G401 (cell line): ENCODE results near the gene KNDC1. TPM values are rescaled to one million over a fixed set of nuclear protein-coding genes. Genes with fewer than 3 reads are reported as not detected.
"Not testable (repeated sequence)": the region's sequence is repeated elsewhere in the genome, so short reads cannot be mapped to it uniquely, and the experiment has no call there.

Source experiments
- DNase-seq: peaks from one replicate; pipeline ENCODE4 v3.0.0-alpha.2; 2015; ENCODE audit warnings: low spot score
- in situ Hi-C: cut with HindIII; loops from 2 replicates; pipeline ENCODE4 v1.10.0; 2016; ENCODE audit warnings: low sequenced_read_pairs, mixed read lengths
- total RNA-seq: library from RNA; depleted of rRNA; stranded (reverse); fragments of >200 nt; shearing (Covaris generic); gene quantifications from 2 replicates; pipeline ENCODE4 v1.2.3, GENCODE V29; 2014

KNDC1 gene
- total RNA-seq, 1 experiment from 2014 or later = 0.47 TPM

DNA sequence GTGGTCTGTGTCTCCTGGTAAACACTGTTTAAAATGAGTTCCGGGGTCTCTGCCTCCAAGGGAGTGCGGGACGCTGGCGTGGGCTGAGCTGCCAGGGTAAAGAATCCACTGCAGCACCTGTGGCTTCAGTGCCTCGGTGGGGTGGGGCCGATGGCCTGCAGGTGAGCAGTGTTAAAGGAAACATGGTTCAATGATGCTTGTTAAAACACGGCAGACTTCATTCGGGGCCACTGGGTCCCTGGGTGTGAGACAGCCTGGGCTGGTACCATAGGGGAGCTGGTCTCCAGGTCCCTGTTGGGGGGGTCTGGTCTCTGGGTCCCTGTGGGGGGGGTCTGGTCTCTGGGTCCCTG lies 24.9 kb upstream of the KNDC1 start:
- no peak for DNase-seq
- in situ Hi-C loops = no loop called here

DNA sequence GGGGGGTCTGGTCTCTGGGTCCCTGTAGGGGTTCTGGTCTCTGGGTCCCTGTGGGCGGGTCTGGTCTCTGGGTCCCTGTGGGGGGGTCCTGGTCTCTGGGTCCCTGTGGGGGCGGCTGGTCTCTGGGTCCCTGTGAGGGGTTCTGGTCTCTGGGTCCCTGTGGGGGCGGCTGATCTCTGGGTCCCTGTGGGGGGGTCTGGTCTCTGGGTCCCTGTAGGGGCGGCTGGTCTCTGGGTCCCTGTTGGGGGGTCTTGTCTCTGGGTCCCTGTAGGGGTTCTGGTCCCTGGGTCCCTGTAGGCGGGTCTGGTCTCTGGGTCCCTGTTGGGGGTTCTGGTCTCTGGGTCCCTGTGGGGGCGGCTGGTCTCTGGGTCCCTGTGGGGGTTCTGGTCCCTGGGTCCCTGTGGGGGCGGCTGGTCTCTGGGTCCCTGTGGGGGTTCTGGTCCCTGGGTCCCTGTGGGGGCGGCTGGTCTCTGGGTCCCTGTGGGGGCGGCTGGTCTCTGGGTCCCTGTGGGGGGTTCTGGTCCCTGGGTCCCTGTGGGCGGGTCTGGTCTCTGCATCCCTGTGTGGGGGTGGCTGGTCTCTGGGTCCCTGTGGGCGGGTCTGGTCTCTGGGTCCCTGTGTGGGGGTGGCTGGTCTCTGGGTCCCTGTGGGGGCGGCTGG lies 22.4 kb upstream of the KNDC1 start:
- in situ Hi-C loops, DNase-seq: not testable (repeated sequence)

DNA sequence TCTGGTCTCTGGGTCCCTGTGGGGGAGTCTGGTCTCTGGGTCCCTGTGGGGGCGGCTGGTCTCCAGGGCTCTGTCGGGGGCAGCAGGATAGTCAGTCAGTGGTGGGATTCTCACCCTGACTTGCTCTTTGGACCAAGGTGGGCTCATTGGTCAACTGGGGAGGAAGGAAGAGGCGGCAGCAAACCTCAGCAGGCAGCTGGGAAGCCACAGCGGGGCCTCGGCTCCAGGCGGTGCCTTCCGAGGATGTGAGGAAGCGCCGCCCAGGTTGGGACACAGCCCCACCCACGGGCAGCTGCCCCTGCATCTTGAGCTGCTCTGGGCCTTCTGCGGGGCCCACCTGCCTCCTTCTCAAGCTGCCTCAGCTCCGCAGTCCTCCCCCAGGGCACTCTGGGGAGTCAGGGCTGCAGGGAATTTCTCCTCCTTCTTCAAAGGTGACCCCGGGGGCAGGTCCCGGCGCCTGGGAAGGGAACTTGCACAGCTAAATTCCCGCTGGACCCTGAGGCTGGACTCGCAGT lies 20.4 kb upstream of the KNDC1 start:
- in situ Hi-C loops = no loop called here
- DNase-seq = no peak

DNA sequence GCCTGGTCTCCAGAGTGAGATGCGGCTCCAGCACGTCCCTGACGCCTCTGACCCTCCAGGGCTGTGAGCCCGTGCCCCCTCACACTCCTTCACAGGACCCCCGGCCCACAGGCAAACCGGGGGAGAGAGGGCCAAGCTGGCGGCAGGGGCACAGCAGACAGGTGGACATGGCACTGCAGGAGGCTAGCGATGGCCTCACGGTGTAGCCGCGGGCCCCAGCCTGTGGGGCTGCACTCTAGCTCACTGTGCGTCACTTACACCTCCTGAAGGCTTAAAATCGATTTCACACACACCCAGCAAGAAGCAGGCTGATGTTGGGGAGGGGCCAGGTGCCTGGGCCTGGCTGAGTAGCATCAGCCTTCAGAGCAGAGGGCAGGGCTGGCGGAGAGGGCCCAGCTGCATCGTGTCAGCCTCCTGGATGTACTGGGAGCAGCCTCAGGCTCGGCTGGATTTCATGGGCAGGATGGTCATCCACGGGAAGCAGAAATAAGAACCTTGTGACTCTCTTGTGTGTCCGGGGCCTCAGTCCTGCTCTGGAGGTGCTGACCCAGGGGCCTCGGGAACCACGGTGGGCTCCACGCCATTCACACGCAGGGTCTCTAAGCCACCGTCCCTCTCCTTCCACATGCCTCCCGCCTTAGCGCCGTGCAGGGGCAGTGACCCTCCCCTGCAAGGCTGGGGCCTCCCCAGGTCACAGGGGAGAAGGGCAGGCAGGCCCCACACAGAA lies 19.4 kb upstream of the KNDC1 start:
- no peak for DNase-seq
- in situ Hi-C loops = no loop called here

DNA sequence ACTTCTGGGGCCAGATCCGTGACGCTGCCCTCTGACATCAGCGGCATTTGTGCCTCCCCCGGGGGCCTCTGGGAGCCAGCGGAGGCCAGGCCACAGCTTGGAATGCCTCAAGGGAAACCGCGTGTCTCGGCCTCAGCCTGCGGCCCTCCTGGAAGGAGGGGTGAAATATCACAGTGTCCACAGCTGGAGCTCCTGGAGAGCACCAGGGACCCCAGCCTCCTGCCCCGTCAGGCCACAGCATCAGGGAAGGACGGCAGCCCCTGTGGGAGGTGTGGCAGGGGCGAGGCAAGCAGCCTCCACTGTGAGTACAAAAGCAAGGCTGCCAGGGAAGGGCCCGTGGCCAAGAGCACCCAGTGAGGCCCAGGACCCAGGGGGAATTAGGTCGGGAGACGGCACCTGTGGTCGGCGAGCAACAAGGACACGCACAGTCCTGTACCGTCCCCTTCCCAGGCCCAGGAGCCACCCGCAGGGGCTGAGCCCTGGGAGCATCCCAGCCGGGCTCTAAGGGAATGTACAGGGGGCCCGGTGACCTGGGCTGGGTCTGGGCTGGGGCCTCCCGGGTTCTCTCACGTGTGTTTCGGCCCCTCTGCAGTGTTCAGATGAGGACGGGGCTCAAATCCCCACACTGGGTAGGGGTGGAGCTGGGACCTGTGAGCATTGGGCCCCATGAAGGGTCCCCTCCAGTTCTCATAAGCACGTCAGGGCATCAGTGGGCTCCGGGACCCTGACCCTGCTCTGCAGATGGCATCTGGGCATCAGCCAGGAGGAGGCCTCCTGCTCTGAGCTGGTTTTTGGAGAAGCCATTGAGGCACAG lies 18.7 kb upstream of the KNDC1 start:
- no peak for DNase-seq
- in situ Hi-C loops = no loop called here

DNA sequence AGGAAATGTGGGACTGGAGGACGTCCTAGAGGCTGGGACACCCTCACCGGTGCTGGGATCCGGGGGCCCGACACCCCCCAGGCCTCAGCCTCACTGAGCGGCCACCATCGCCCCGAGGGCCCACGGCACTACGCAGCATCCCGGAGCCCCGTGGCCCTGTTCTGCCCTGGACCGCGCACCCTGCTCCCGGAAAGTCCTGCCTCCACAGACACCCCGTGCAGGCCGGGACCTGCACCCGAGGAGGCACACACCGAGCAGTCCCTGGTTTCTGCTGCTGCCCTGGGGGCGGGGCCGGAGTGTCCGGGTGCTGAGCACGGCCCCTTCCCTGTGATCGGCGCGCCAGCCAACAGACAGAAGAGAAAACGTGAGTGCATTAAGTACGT lies 18.1 kb upstream of the KNDC1 start:
- no peak for DNase-seq
- in situ Hi-C loops = no loop called here

DNA sequence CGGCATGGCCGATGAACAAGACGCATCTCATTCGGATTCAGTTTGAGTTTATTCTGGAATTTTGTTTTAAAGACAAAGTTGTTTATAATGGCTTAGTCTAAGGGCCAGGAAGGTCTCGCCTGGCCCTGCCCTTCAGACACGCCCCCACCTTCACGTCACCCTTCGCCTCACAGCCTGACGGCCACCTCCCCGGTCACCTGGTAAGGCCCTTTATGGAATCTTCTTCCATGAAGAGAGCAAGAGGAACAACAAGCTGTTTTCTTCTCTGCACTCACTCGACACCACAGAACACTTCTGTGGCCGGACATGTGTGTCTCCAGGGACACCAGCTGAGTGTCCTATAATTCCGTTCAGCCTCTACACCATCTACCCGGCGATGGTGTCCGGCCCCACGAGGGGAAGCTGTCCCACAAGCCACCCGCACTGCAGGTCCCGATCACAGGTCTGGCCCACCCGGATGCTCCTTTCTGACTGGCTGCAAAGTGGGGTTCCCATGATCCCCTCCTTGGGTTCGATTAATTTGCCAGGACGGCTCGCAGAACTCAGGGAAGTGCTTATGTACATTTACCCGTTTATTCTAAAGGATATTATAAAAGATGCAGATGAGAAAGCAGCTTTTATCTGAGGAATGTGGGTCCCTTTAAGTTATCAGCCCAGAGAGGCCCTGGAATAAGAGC lies 17.4 kb upstream of the KNDC1 start:
- no peak for DNase-seq
- in situ Hi-C loops = no loop called here

DNA sequence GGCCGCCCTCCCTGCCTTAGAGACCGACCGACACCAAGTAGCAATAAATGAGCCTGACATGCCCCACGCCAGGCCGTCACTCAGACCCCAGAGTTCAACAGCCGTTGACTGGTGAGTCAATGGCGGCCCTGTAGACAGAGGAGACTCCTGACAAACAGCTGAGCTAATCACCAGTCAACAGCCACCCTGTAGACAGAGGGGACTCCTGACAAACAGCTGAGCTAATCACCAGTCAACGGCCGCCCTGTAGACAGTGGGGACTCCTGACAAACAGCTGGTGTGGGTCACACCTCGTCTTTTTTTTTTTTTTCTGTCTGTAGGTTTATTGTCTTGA lies 16.9 kb upstream of the KNDC1 start:
- no peak for DNase-seq
- in situ Hi-C loops = no loop called here

DNA sequence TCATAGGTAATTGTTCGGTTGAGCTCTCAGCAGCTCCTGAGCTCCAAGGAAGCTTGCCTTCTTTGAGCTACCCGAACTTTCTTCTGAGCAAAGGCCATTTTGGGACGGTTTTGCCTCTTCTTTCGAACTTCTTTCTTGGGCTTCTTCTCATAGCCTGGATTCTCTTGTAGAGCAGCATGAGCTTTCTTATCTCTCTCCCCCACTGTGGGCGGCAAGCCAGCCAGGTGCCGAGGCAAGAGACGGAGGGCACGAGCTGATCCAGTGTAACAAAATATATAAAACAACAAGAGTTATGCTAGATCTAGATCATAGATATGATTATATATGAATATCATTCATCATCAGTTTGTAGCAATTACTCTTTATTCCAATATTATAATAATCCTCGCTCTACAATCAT lies 16.5 kb upstream of the KNDC1 start:
- DNase-seq = no peak

DNA sequence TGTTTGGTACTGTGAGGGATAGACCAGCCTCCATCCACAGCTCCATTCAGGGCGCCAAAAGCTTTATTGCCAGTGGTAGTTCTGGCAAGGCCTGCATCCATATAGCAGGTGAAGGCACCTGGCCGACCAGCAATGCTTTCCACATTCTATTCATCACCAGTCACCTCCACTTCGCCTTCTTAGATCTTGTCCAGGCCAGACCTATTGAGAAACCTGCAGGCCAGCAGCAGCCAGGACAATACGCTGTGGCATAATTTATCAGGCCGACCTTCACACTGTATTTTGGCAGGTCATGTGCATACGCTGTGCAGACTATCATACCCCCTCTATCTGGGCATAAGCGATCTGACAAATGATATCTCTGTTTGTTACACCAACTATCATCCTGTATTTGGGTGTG lies 15.2 kb upstream of the KNDC1 start:
- in situ Hi-C loops = no loop called here

More for the DNA sequence above, 16.5 kb upstream of the KNDC1 start:
- in situ Hi-C loops = no loop called here

DNA sequence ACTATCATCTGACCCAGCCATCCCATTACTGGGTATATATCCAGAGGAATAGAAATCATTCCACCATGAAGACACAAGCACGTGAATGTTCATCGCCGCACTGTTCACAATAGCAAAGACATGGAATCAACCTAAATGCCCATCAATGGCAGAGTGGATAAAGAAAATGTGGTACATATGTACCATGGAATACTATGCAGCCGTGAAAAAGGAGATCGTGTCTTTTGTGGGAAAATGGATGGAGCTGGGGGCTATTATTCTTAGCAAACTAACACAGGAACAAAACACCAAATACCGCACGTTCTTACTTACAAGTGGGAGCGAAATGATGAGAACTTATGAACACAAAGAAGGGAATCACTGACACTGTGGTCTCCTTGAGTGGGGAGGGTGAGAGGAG lies 9.8 kb upstream of the KNDC1 start:
- DNase-seq = no peak
- in situ Hi-C loops = loop anchor here (10.0 kb wide), 1 partner anchor 115 kb away; no protein-coding TSS in a partner anchor

More for the DNA sequence above, 15.2 kb upstream of the KNDC1 start:
- no peak for DNase-seq

DNA sequence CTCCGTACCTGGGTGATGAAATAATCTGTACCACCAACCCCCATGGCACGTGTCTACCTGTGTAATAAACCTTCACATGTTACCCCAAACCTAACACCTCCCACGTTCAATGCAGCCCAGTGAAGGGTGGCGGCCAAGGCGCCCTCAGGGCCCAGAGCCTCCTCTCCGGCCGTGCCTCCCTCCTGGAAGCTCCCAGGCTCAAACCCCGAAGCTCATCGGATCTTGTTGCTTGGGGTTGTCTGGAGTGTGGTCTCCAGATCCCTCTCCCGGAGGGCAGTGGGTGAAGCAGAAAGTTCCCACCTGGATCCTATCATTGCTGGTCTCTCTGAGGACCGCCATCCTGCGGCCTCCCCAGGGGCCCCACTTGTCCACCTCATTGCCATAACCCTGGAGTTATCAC lies 9.4 kb upstream of the KNDC1 start:
- no peak for DNase-seq
- in situ Hi-C loops = loop anchor here (10.0 kb wide), 1 partner anchor 114 kb away; no protein-coding TSS in a partner anchor

DNA sequence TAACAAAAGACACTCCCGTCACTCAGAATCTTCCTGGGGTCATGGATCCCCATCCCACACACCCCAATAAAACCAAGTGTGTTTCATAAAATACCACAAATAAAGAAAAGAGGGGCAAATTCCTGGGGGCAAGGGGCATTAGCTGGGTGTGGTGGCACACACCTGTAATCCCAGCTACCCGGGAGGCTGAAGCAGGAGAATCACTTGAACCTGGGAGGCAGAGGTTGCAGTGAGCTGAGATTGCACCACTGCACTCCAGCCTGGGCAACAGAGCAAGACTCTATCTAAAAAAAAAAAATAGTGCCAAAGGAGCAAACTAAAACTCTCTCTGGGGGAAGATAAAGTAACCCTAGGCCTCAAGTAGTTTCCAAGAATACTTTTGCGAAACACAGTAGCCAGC lies 8.9 kb upstream of the KNDC1 start:
- in situ Hi-C loops = loop anchor here (10.0 kb wide), 1 partner anchor 114 kb away; no protein-coding TSS in a partner anchor
- not testable (repeated sequence) for DNase-seq

DNA sequence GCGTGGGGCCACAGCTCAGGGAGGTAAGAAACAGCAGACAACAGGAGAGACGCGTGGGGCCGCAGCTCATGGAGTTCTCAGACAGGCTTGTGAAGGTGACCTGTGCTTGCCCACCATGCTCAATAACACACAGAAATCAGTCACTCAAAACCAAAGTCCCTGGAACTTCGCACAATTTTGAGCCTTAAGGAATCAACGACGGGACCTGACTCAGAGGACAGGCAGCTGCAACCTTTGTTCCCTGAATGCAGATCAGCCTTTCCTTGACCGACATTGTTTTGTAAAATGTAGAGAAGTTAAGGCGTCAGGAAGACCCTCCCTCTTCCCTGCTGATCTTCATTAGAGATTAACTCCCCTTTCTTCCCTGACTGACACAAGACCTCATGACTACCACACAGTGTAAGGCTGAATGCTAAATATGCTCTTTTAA lies 8.5 kb upstream of the KNDC1 start:
- in situ Hi-C loops = loop anchor here (10.0 kb wide), 1 partner anchor 113 kb away; no protein-coding TSS in a partner anchor
- no peak for DNase-seq

DNA sequence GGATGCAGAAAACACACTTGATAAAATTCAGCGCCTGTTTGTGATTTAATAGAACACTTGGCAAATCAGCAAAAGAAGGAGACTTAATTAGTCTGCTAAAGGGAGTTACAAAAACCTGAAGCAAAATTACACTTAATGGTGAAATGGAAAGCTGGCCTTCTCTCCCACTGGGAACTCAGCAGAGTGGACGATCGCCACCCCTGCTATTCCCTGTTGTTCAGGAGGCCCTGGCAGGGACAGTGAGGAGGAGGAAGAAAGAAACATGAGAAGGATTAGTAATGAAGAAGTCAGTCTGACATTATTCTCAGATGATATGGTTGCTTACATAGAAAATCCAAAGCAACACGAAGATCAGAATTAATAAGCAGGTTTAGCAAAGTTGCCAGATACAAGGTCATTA lies 5.6 kb upstream of the KNDC1 start:
- in situ Hi-C loops = loop anchor here (10.0 kb wide), 1 partner anchor 110 kb away; no protein-coding TSS in a partner anchor
- no peak for DNase-seq

DNA sequence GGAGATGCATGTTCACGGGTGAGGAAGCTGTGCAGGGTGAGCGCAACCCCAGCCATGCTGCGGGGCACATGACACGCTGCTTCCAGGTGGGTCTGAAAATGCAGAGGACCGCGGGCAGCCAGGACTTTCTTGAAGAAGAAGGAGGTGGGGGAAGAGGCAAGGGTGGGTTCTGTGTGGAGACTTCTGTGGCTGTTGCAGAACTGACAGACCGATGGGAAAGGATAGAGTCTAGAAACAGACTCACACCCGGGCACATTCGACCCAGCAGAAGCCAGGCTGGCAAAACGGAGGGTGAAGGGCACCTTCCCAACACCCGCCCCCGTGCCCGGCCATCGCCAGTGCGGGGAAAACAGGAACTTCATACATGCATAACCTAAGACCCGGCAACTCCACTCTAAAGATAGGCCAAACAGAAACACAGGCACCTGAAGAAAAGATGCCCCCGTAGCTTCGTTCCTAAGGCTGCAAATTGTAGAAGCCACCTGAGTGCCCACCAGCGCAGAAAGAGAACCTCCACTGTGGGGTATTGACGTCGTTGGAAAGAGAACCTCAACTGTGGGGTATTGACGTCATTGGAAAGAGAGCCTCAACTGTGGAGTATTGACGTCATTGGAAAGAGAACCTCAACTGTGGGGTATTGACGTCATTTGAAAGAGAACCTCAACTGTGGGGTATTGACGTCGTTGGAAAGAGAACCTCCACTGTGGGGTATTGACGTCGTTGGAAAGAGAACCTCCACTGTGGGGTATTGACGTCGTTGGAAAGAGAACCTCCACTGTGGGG lies 4.8 kb upstream of the KNDC1 start:
- in situ Hi-C loops = loop anchor here (10.0 kb wide), 1 partner anchor 110 kb away; no protein-coding TSS in a partner anchor
- DNase-seq = no peak

DNA sequence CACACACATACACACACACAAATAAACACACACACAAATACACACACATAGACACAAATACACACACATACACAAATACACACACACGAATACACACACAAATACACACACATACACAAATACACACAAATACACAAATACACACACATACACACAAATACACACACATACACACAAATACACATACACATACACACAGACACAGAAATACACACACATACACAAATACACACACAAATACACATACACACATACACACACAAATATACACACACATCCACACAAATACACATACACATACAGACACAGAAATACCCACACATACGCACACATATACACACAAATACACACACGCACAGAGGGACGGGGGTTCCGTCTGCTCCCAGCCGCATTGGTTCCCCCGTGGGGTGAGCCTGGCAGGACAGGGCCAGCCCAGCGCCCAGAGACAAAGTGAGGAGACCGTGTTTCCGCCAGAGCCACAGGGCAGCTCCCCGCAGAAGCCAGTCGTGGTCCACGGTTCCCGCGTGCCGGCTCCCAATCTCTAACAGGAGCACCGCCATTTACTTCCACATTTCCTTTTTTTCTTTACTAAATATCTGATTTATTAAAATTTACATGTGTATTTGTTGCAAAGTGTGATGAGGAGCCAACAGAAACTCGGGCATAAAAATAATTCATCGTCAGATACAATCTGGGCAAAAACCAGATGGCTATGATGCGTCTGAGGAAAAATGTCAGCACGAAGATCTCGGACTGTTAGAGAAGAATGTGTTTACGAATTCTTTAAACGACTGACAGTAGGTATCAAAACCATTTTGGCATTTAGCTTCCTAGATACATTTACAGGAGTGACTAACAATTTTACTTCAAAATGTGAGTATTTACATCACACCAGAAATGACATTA lies 3.1 kb upstream of the KNDC1 start:
- no peak for DNase-seq
- in situ Hi-C loops = loop anchor here (10.0 kb wide), 1 partner anchor 108 kb away; no protein-coding TSS in a partner anchor
